Measurements from ENCODE around the gene ZDHHC3.

The ZDHHC3 gene

DNA sequence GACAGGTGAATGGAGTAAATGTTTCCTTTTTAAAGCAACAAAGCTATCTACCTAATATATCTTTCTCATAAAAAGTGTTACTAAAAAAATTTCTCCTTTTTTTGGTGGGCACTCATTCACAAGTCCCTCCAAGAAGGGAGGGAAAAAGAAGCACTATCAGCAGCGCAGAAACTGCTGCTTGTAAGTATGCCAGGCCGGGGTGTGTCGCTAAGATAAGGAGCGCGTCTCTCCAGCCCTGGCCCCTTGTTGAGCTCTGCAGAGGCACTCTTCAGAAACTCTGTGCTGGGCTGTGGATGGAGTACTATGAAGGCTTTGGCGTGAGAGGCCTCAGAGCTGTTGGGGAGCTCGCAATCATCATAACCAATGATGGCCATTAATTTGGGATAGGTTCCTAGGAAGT lies 49.1 kb downstream of the ZDHHC3 start:
- no peak for DNase-seq (ENCODE audit: low read depth)

DNA sequence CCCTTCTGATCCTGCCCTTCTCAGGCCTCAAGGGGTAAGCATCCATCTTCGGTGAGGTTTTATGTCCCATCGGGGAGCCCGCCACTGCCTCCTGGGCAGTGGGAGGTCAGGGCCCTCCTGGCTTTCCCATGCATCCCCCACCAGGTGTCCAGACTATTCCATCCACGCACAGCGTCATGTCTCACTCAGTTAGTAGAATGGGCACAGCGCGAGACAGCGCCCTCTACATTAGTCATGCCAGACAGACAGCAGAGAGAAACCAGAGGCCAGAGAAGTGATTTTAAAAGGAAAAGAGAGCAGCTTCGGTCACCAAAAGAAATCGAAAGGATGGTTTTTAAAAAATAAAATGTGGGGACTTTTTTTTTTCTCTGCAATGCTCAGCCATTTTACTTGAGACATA lies 49.8 kb downstream of the ZDHHC3 start:
- DNase-seq (ENCODE audit: low read depth): no peak

DNA sequence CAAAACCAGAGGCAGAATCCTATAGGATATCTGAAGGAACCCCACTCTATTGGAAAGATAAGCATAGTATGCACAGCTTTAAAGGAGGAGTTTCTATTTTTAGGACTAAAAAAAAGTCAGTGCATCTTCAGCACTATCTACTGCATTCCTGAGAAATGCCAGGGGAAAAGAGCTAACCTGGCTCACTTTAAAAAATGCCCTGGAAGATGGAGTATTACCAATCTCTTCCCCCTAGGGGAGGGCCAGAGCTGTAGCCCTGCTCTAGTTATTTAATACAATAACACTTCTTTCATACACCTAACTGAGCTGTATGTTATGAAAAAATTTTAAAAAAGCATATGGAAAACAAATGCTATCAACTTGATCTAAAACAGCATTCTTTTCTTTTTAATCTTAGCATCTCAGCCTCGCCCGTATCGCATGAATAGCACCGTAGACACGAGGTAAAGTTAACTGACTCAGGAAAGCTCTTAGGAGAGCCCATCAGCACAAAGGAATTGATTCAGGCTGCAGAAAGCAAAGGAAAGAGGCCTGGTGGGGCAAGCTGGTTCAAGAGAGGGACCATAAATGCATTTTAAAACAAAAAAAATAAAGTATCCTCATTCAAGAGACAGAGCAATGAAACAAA lies 51.4 kb downstream of the ZDHHC3 start:
- no peak for DNase-seq (ENCODE audit: low read depth)

DNA sequence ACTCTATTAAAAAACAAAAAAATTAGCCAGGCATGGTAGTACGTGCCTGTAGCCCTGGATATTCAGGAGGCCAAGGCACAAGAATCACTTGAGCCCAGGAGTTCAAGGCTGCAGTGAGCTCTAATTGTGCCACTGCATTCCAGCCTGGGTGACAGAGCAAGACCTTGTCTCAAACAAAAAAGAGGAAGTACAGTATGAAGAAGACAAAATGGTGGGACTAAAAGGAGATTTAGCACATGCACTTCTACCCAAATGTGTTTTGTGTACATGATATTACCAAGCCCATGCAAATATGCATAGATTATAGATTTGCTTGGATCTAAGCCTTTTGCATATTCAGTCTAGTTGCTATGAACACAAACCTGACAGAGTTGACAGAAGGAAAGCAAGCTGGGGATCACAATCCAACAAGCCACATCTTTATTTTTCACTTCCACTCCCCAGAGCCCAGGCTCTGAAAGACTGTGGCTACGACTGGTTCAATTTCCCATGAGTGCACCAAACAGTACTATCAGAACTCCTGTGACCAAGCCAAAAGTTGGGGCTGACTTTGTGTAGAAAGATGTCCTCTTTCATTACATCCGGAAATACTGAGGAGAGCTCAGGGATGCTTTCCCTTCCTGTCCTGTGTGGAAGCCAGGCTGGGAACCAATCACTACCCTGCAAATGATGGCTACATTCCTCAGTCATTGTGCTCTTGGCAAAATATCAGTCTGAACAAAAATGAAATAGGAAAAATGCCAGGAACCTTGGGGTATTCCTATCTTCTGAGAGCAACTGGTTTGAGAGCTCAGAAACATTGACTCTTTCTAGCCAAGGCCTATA lies 52.1 kb downstream of the ZDHHC3 start:
- DNase-seq (ENCODE audit: low read depth): no peak

DNA sequence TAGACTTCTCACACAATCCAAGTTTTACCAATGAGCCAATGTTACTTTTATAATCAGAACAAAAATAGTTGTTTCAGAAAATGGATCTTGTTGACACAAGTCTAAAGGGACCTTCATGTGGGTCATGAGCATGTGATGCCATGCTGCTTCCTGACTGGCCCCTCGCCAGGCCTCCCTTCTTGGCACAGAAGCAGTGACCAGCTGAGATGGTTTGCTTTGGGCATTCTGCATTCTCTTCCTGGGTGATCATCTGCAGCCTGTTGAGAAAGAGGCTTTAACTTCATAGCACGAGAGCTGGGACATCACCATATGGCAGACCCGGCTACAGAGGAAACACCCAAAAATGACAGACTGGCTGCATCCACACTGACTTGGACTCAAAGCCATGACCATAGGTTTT lies 55.9 kb downstream of the ZDHHC3 start:
- DNase-seq (ENCODE audit: low read depth): no peak

DNA sequence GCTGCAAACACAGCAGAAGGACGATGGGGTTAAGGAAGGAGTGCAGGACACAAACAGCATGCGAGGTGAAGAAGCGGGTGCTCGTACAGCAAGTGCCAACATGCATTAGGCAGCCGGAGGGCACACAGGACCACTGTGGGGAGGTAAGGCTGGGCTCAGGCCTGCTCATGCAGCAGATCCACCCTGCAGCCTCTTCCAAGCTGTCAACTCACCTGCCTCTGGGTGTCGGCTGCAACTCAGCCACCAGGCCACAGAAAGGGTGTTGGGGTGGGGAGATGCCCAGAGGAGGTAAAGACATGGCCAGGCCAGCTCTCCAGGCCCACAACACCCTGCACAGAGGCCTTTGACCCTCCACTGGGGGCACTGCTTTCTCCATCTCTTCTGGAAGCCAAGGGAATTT lies 57.4 kb downstream of the ZDHHC3 start:
- no peak for DNase-seq (ENCODE audit: low read depth)

DNA sequence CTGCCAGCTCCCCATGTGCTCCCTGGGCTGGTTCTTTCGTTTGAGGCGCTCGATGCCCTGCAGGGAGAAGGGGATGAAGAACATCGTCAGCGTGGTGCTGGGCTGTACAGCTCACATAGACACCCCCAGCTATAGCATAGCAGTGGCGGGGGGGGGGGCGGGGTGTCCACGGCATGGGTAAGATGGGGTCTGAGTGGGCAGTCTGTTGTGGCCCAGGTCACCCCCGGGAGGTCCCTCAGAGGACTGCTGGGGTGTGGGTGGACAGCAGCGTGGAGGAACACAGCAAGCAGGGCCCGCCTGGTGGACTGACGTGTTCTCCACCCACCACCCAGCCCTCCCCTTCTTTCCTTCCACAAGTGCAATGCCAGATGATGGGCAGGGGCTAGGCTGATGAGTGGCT lies 57.9 kb downstream of the ZDHHC3 start:
- no peak for DNase-seq (ENCODE audit: low read depth)

DNA sequence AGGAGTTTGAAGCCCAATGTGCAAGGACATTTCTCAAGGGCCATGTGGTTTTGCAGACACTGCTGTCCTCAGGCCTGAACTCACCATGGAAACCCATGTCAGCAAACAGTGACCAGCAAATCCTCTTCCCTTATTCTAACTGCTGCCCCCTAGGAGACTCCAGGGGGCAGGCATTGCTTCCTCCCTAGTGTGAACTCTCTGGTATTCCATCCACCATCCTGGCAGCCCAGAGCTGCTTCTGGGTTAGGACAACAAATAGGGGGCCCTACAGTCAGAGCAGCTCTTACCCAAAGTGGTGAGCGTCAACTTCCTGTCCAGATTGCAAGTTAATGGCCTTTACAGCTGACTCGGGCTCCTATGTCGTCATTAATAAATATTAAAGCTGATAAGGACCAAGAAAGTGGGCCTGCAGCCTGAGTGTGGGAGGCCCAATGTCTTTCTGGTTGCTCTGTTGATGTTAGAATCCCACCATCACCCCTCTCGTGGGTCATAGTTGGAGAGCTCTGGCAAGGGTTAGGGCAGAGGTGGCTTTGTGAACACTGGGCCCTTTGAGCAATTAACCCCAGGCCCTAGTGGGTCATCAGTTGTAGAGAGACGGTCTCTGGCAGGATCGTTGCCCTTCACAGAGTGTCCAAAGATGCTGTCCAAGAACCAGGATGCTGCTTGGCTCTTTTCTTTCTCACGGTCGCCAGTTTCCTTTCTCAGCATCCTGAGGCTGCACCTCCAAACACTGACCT lies 60.1 kb downstream of the ZDHHC3 start:
- DNase-seq (ENCODE audit: low read depth): no peak

DNA sequence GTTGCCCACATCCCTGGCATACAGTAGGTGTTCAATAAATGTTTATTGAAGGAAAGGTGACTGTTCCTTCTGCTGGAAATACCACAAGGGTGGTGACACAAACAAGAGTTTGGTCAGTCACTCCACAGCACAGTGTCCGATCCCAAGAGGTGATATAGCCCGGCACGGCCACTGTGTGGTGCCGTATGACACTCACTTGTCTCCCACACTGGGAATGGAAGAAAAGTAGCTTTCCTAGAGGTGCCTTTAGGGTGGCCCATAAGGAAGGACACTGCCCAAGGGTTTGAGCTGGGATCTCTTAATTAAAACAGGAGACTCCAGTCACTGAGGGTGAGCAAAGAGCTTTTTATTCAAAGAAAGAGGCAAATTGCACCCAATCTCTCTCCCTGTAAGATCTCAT lies 61.0 kb downstream of the ZDHHC3 start:
- no peak for DNase-seq (ENCODE audit: low read depth)

DNA sequence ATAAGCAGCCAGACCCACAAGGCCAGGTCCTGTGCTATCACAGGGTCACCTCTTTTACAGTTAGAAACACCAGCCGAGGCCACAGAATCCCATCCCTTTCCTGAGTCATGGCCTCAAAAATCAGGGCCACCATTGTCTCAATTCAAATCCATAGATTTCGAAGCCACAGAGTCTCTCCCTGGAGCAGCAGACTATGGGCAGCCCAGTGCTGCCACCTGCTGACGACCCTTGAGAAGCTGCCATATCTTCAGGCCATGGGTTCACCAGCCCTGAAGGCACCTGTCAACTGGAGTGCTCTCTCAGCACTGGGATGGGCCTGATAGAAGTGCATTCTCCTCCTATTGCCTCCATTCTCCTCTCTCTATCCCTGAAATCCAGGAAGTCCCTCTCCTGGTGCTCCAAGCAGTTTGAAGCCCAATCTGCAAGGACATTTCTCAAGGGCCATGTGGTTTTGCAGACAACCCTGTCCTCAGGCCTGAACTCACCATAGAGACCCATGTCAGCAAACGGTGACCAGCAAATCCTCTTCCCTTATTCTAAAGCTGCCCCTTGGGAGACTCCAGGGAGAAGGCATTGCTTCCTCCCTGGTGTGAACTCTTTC lies 62.0 kb downstream of the ZDHHC3 start:
- DNase-seq (ENCODE audit: low read depth): peak; percentile 28

DNA sequence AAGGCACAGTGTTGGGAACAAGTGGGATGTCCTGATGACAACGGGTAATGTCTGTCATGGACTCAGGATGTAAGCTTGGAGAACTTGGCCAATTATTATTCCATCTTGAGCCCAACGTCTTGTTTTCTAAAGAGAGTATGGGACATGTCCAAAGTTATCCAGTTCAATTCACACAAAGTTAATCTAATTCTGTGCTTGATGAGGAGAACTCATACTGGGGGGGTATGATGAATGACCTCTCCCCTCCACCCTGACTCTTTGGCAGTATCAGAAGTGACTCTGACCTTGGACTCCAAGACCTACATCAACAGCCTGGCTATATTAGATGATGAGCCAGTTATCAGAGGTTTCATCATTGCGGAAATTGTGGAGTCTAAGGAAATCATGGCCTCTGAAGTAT lies 65.3 kb downstream of the ZDHHC3 start:
- no peak for DNase-seq (ENCODE audit: low read depth)

DNA sequence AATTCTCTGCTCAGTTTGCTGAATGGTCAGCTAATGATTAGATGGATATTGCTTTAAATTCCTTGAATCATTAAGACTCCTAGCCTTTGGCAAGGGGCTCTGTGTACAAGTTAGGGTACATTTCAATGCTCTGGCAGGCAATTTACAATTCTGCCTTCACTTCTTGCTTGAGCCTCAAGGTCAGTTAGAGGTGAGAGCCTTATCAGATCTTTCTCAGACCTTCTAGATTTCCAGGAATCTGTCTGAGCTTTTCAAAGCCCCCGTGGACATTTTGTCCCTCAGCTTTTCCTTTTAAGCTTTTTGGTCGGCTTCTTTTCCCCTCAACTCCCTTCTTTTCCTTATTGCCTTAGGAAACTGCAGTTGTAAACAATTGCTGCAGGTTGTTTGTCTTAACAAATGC lies 66.9 kb downstream of the ZDHHC3 start:
- no peak for DNase-seq (ENCODE audit: low read depth)

DNA sequence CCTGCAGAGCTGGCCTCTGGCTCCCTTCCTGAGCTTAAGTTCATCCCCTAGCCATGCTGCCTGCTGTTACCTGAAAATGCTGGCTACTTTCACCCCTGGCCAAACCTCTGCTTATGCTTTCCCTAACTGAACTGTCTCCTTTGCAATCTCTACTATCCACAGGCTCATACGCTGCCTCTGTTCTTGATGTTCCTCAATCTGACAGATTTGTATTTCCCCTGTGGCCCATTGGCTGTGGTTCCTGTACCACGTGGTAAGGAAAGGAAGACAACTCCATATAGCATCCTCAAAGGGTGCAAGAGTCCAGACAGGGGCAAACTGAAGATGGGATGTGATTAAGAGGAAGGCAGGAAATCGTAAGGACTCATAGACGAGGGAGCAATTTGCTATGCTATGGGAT lies 68.4 kb downstream of the ZDHHC3 start:
- DNase-seq (ENCODE audit: low read depth): no peak

DNA sequence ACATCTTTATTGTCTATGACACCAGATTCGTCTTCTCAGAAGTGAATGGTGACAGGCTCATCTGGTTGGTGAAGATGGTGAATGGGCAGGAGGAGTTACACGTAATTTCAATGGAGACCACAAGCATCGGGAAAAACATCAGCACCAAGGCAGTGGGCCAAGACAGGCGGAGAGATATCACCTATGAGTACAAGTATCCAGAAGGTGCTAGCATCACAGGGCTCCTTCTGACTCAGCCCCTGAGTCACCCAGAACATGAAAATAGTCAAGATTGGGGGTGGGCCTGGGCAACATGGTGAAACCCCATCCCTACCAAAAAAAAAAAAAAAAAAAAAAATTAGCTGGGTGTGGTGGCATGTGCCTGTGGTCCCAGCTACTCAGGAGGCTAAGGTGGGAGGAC lies 69.0 kb downstream of the ZDHHC3 start:
- no peak for DNase-seq (ENCODE audit: low read depth)

DNA sequence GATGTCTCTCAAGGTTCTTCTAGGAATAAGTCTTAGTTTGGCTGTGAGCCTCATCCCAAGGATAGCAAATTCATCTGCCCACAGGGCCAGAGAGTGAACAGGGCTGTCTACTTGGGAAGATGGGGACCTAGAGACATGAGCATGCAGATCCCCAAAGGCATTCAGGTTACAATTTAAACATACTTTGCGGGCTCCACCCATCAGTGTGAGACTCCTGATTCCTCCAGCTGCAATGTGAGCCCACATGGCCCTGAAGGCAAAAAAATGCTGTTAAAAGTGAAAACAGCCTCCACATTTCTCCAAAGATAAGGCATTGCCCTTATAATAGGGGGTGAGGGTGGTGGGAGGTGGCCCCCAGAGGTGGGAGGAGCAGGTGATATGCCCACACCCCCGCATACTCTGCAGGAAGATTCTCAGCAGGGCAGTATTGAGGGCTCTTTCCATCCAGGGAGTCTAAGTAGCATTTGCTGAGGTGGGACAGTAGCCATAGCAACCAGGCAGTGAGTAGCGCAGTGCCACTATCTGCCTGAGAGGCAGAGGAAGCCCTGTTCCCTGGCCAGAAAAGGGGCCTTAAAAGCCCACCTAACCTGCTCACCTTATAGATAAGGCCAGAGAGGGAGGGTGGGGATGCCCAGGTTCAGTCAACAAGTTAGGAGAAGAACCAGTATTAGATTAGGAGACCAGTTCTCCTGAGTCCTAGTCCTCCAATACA lies 70.4 kb downstream of the ZDHHC3 start:
- no peak for DNase-seq (ENCODE audit: low read depth)

DNA sequence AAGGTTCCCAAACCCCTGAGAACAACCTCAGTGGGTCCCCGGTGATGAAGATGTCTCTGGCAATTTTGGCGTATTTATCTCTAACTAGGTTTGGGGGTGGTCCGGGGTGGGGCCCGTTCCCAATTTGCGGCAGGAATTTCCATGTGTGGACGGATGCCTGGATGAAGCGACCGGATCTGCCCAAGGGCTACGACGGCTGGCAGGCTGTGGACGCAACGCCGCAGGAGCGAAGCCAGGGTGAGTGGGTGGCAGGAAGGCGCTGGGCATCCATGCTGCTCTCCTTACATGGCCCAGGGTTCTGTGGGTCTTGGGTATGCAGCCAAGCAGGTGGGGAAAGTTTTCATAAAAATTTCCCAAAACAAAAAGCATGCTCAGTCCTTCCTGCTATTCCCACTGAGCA lies 72.2 kb downstream of the ZDHHC3 start:
- DNase-seq (ENCODE audit: low read depth): no peak

DNA sequence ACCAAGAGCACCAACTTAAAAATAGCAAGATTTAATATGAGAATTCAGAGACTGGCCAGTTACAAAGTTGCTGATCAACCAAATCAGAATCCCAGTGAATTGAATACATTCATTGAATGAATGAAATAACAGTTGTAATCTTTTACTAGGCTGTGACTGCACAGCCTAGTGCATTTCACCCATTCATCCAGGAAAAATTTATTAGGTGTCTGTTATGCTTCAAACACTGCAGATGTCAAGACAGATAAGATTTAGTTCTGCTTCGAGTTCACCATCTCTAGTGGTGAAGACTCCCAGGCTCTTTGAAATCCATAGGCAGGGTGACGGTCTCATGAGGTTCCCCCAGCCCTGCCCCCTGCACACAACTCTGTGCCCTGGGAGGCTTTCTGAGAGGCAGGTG lies 72.7 kb downstream of the ZDHHC3 start:
- no peak for DNase-seq (ENCODE audit: low read depth)

DNA sequence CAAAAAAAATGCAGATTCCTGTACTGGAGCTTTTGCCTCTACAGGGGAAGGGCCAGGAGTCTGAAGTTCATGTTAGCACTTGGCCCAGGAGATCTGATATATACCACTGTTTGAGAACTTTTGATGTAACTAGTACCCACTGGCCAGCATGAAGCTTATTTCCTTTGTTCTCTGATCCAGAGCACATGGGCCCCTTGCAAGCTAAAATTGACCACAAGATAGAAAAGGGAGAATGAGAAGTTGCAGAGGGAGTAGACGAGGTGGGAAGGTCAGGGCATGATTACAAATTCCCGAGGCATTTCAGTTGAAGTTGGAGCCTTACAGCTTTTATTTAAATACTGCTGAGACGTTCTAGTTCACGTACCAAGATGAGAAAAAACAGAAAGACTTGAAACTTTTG lies 73.3 kb downstream of the ZDHHC3 start:
- no peak for DNase-seq (ENCODE audit: low read depth)

DNA sequence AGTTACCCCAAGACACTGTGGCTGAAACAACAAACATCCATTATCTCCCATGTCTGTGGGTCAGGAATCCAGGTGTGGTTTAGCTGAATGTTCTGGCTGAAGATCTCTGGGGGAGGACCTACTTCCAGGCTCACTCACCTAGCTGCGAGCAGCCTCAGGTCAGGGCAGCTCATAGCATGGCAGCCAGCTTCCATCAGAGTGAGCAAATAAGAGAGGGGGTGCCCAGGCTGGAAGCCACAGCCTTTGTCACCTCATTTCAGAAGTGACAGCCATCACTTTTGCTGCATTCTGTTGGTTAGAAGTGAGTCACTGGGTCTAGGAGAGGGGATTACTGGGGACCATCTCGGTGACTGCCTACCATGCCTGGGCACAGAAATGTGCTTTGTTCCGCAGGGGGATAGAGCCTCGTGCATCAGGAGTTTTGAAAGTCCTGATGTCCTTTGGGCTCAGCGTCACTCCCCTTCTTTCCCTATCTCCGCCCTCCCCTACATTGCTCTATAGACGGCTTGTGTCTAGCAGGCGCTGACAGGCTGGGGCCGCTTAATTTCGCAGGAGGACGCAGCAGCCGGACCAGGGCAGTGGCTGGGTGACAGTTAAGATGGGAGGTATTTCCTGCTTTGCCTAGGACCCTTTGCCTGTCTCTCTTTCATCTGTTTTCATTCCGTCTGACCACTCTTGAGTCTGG lies 76.1 kb downstream of the ZDHHC3 start:
- no peak for DNase-seq (ENCODE audit: low read depth)

DNA sequence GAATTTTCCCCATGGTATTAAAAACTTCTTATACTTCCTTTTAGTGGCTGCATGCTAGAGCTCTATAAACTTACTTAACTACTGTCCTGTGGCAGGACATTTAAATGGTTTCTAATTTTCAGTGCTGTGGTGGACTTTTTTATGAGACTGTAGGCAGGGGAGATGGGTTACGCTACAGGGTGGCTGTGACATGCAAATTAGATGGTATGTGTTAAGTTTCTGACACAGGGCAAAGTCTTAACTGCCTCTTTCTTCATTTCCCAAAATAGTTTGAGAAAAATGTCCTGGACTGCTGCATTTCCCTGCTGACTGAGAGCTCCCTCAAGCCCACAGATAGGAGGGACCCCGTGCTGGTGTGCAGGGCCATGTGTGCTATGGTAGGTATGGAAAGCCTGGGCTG lies 79.5 kb downstream of the ZDHHC3 start:
- DNase-seq (ENCODE audit: low read depth): no peak

DNA sequence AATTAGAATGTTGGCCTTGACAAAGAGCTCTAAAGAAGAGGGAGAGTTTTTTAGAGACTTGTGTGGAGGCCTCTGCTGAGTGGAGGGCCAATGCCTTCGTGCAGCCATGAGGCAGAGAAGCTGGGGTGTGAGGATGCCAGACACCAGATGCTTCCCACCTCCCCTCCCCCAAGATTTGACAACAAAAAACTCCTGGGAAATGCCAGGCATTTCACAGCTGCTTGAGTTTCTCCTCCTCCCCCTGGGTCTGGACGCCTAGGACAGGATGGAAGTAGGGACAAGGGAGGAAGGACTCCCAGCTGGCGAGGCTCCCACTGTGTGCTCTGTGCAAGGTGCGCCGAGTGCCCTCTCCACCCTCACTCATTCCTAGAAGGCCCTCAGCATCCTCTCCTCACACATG lies 81.5 kb downstream of the ZDHHC3 start:
- no peak for DNase-seq (ENCODE audit: low read depth)

DNA sequence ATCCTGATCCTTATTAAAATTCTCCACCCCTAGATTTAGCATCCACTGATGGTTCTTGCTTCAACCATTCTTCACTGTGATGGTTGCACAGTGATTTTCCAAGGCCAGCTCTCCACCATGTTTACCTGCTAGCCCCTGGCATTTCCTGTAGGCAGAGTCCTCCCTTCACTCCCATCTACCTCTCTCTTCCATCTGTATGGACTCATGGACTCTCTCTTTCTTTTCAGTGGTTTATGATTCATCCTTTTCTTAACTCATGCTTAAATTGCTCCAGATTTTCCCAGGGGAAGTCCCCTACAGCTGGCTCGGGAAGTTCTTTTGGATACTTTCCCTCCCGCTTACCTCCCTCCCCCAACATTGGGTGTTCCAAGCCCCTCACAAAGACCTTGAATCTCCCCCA lies 82.9 kb downstream of the ZDHHC3 start:
- no peak for DNase-seq (ENCODE audit: low read depth)
